Activated CD4-positive, alpha-beta memory T cell treated with anti-CD3 and anti-CD28 coated beads for 36 hours (primary cell): ENCODE measurements around the gene GPN3. TPM values are rescaled to one million over a fixed set of nuclear protein-coding genes. Genes with fewer than 3 reads are reported as not detected.
"Not testable (repeated sequence)": the region's sequence is repeated elsewhere in the genome, so short reads cannot be mapped to it uniquely, and the experiment has no call there.

Source experiments
- CTCF ChIA-PET: fragments of 350-600 bp; sonication (Branson Sonifier 250); formaldehyde crosslinking; loops from one replicate; lab custom pipeline; 2021; ENCODE audit warnings: antibody characterized with exemption, inconsistent platforms; lab: Charles Lee
- POLR2A ChIA-PET: fragments of 350-600 bp; sonication (Branson Sonifier 250); formaldehyde crosslinking; loops from one replicate; lab custom pipeline; 2021; ENCODE audit warnings: antibody characterized with exemption; lab: Charles Lee
- DNase-seq: peaks from one replicate; pipeline ENCODE4 v3.0.0-alpha.2; 2020
- H3K27ac Mint-ChIP-seq: one replicate; pipeline ENCODE4 v1.8.0; 2021; ENCODE audit warnings: mixed read lengths
- H3K27me3 Mint-ChIP-seq: one replicate; pipeline ENCODE4 v1.8.0; 2021; ENCODE audit warnings: mixed read lengths
- H3K36me3 Mint-ChIP-seq: one replicate; pipeline ENCODE4 v1.8.0; 2021; ENCODE audit warnings: mixed read lengths
- H3K4me1 Mint-ChIP-seq: one replicate; pipeline ENCODE4 v1.8.0; 2021; ENCODE audit warnings: low read depth, mixed read lengths
- H3K4me3 Mint-ChIP-seq: one replicate; pipeline ENCODE4 v1.8.0; 2021; ENCODE audit warnings: mild to moderate bottlenecking, mixed read lengths
- H3K9me3 Mint-ChIP-seq: one replicate; pipeline ENCODE4 v1.8.0; 2021; ENCODE audit warnings: mixed read lengths
- intact Hi-C: fragments of 100-400 bp; cut with micrococcal nuclease; formaldehyde crosslinking; loops from one replicate; pipeline ENCODE4 v1.15.1; 2023
- total RNA-seq, 2 experiments: library from RNA; stranded (reverse); gene quantifications; one replicate each; pipeline ENCODE4 v1.2.3, GENCODE V29; 2021

Gene GPN3
- total RNA-seq, 2 experiments from 2014 or later: 62.4 to 68.4 TPM

- DNase-seq: peak; percentile 97
- intact Hi-C loops: loop anchor here (1.0 to 5.0 kb wide), 5 partner anchors 18 to 376 kb away; partner anchors contain the start of genes FAM216A, GPN3, RAD9B and VPS29
- Mint-ChIP-seq H3K4me3 (peak within 1 kb of the TSS; percentile 100), H3K9me3 (no peaks in the 10 kb centered on the region), H3K36me3 (peaks cover 41% of the 10 kb centered on the region), H3K4me1 (peaks cover 35% of the 10 kb centered on the region), H3K27ac (peak within 1 kb of the TSS; percentile 99), H3K27me3 (no peaks in the 10 kb centered on the region)
- POLR2A ChIA-PET: interaction anchor here (0.6 to 2.1 kb wide), 10 partner anchors 18 to 291 kb away, joined by 3 to 28 read pairs (median 3); partner anchors contain the start of genes FAM216A, GPN3, RAD9B and TCTN1
- CTCF ChIA-PET: interaction anchor here (0.5 to 8.2 kb wide), 34 partner anchors 8 to 438 kb away, joined by 3 to 85 read pairs (median 4); partner anchors contain the start of genes FAM216A, GPN3, RAD9B and TCTN1
Measured at GRCh38 chr12:110449799-110450497, 18.1 kb downstream of the GPN3 start, which contains the start of gene ARPC3. ARPC3 (minus strand) TSS chr12:110450337; CDS start chr12:110450260, 77 bp downstream.

- Mint-ChIP-seq H3K4me3 (no peak overlapping the region), H3K36me3 (peaks cover 35% of the 10 kb centered on the region), H3K27me3 (no peaks in the 10 kb centered on the region), H3K27ac (peak overlapping the region; percentile 49), H3K9me3 (no peaks in the 10 kb centered on the region), H3K4me1 (peaks cover 31% of the 10 kb centered on the region)
- no peak for DNase-seq
- CTCF ChIA-PET: interaction anchor here (1.5 kb wide), 1 partner anchor 13 kb away, joined by 7 read pairs; no protein-coding TSS in a partner anchor
- POLR2A ChIA-PET: no interaction called here
- intact Hi-C loops: no loop called here
Measured at GRCh38 chr12:110444455-110444854, 23.6 kb downstream of the GPN3 start.

- Mint-ChIP-seq H3K4me1 (peaks cover 12% of the 10 kb centered on the region), H3K27ac (peak overlapping the region; percentile 72), H3K9me3 (no peaks in the 10 kb centered on the region), H3K36me3 (peaks cover 35% of the 10 kb centered on the region), H3K27me3 (no peaks in the 10 kb centered on the region), H3K4me3 (no peak overlapping the region)
- DNase-seq: no peak
- CTCF ChIA-PET: no interaction called here
- POLR2A ChIA-PET: no interaction called here
- intact Hi-C loops: no loop called here
Measured at GRCh38 chr12:110436231-110436630, 31.8 kb downstream of the GPN3 start.

DNA sequence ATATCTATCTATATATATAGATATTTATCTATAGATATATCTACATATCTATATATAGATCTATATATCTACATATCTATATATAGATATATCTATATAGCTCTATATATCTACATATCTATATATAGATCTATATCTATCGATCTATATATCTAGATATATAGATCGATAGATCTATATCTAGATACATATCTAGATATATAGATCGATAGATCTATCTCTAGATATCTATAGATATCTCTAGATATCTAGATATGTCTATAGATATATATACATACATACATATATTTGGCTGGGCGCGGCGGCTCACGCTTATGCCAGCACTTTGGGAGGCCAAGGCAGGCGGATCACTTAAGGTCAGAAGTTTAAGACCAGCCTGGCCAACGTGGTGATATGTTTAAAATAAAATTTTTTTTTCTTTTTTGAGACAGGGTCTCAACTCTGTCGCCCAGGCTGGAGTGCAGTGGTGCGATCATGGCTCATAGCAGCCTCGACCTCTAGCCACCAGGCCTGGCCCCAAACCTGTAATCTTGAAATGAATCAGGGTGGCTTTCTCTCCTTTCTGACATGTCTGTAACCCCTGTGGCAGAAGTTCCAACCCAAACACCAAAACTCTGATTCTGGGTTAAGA is 36.0 kb downstream of the GPN3 start:
- no peak overlapping the region for H3K27ac Mint-ChIP-seq

GRCh38 chr12:110429676-110430075 is 38.4 kb downstream of the GPN3 start:
- POLR2A ChIA-PET, H3K27me3 Mint-ChIP-seq, H3K36me3 Mint-ChIP-seq, CTCF ChIA-PET, H3K4me3 Mint-ChIP-seq, H3K4me1 Mint-ChIP-seq, H3K27ac Mint-ChIP-seq, DNase-seq, H3K9me3 Mint-ChIP-seq: not testable (repeated sequence)
- intact Hi-C loops: loop anchor here (5.0 kb wide), 1 partner anchor 147 kb away; the partner anchor contains the start of gene ATP2A2

More for the DNA sequence above, 36.0 kb downstream of the GPN3 start:
- Mint-ChIP-seq H3K36me3 (peaks cover 21% of the 10 kb centered on the region), H3K4me3 (no peak overlapping the region), H3K27me3 (no peaks in the 10 kb centered on the region), H3K9me3 (no peaks in the 10 kb centered on the region), H3K4me1 (peaks cover 10% of the 10 kb centered on the region)
- intact Hi-C loops: loop anchor here (1.0 to 5.0 kb wide), 5 partner anchors 28 to 384 kb away; partner anchors contain the start of genes ATP2A2 and C12orf76
- POLR2A ChIA-PET: interaction anchor here (0.7 to 1.5 kb wide), 8 partner anchors 18 to 296 kb away, joined by 3 to 12 read pairs (median 5); partner anchors contain the start of genes ANAPC7, ARPC3, ATP2A2 and FAM216A
- CTCF ChIA-PET: interaction anchor here (0.6 to 2.9 kb wide), 77 partner anchors 9 to 587 kb away, joined by 3 to 71 read pairs (median 5); partner anchors contain the start of genes ANAPC7, ARPC3, ATP2A2 and FAM216A
- DNase-seq: peak; percentile 57

- no peak for DNase-seq
- H3K4me3 Mint-ChIP-seq: no peak overlapping the region
- H3K4me1 Mint-ChIP-seq: no peaks in the 10 kb centered on the region
- POLR2A ChIA-PET: no interaction called here
- intact Hi-C loops: no loop called here
- H3K27me3 Mint-ChIP-seq: no peaks in the 10 kb centered on the region
- CTCF ChIA-PET: no interaction called here
- H3K36me3 Mint-ChIP-seq: no peaks in the 10 kb centered on the region
- H3K9me3 Mint-ChIP-seq: no peaks in the 10 kb centered on the region
- H3K27ac Mint-ChIP-seq: no peak overlapping the region
Measured at GRCh38 chr12:110426406-110426805, 41.7 kb downstream of the GPN3 start.

- Mint-ChIP-seq H3K27ac (no peak overlapping the region), H3K4me3 (no peak overlapping the region), H3K4me1 (no peaks in the 10 kb centered on the region), H3K36me3 (no peaks in the 10 kb centered on the region), H3K9me3 (no peaks in the 10 kb centered on the region), H3K27me3 (no peaks in the 10 kb centered on the region)
- ChIA-PET CTCF (interaction anchor here (0.7 kb wide), 2 partner anchors 39 to 158 kb away, joined by 3 to 4 read pairs; no protein-coding TSS in a partner anchor), POLR2A (no interaction called here)
- intact Hi-C loops: no loop called here
- no peak for DNase-seq
Measured at GRCh38 chr12:110424237-110424636, 43.8 kb downstream of the GPN3 start.

- no peak for DNase-seq
- Mint-ChIP-seq H3K36me3 (no peaks in the 10 kb centered on the region), H3K27me3 (no peaks in the 10 kb centered on the region), H3K27ac (no peak overlapping the region), H3K4me1 (no peaks in the 10 kb centered on the region), H3K9me3 (no peaks in the 10 kb centered on the region), H3K4me3 (no peak overlapping the region)
- CTCF ChIA-PET: interaction anchor here (1.5 to 1.6 kb wide), 2 partner anchors 10 to 320 kb away, joined by 3 to 11 read pairs; no protein-coding TSS in a partner anchor
- intact Hi-C loops: no loop called here
- POLR2A ChIA-PET: no interaction called here
Measured at GRCh38 chr12:110421701-110422100, 46.4 kb downstream of the GPN3 start.

DNA sequence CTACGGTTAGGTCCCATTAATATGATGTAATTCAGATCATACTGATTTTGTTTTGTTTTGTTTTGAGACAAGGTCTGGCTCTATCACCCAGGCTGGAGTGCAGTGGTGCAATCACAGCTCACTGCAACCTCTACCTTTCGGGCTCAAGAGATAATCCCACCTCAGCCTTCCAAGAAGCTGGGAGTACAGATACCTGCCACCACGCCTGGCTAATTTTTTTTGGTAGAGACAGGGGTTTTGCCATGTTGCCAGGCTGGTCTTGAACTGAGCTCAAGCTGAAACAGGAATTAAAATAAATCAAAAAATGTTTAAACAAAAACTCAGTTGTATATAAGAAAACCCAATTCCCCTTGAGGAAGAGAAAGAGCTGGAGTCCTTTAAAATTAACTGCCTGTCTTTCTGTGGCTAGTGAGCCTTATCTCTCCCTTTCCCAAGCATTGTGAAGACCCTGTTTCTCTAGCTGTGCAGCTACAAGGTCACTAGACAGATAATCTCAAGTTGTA is 46.8 kb downstream of the GPN3 start:
- no peaks in the 10 kb centered on the region for H3K36me3 Mint-ChIP-seq
- no peak overlapping the region for H3K4me3 Mint-ChIP-seq
- DNase-seq: no peak
- H3K9me3 Mint-ChIP-seq: no peaks in the 10 kb centered on the region
- CTCF ChIA-PET: interaction anchor here (1.5 to 2.0 kb wide), 3 partner anchors 10 to 319 kb away, joined by 3 to 11 read pairs (median 6); no protein-coding TSS in a partner anchor
- intact Hi-C loops: no loop called here
- no peaks in the 10 kb centered on the region for H3K4me1 Mint-ChIP-seq
- no peaks in the 10 kb centered on the region for H3K27me3 Mint-ChIP-seq
- POLR2A ChIA-PET: no interaction called here
- H3K27ac Mint-ChIP-seq: no peak overlapping the region

DNA sequence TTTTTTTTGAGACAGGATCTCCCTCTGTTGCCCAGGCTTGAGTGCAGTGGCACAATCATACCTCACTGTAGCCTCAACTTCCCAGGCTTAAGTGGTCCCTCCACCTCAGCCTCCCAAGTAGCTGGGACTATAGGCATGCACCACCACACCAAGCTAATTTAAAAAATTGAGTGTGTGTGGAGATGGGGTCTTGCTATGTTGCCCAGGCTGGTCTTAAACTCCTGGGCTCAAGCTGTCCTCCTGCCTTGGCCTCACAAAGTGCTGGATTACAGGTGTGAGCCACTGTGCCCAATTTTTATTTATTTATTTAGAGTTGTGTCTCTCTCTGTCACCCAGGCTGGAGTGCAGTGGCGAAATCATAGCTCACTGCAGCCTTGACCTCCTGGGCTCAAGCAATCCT is 47.4 kb downstream of the GPN3 start:
- H3K4me3 Mint-ChIP-seq, H3K36me3 Mint-ChIP-seq, H3K9me3 Mint-ChIP-seq, intact Hi-C loops, DNase-seq, H3K27me3 Mint-ChIP-seq, H3K27ac Mint-ChIP-seq, POLR2A ChIA-PET, H3K4me1 Mint-ChIP-seq: not testable (repeated sequence)
- CTCF ChIA-PET: interaction anchor here (2.0 kb wide), 1 partner anchor 11 kb away, joined by 6 read pairs; no protein-coding TSS in a partner anchor

- H3K36me3 Mint-ChIP-seq, DNase-seq, H3K4me1 Mint-ChIP-seq, POLR2A ChIA-PET, intact Hi-C loops, H3K27ac Mint-ChIP-seq, H3K27me3 Mint-ChIP-seq, H3K9me3 Mint-ChIP-seq, H3K4me3 Mint-ChIP-seq: not testable (repeated sequence)
- CTCF ChIA-PET: interaction anchor here (1.7 kb wide), 1 partner anchor 14 kb away, joined by 9 read pairs; no protein-coding TSS in a partner anchor
Measured at GRCh38 chr12:110417113-110417512, 50.9 kb downstream of the GPN3 start.
